Ovary (tissue), 9 donors: ENCODE data around the gene DDX28. TPM values are rescaled to one million over a fixed set of nuclear protein-coding genes. Genes with fewer than 3 reads are reported as not detected.
A peak's percentile ranks its signal among the peaks of the same experiment; 100 is the strongest.

Source experiments
- DNase-seq, 5 donors: peaks; one replicate each; pipeline ENCODE4 v3.0.0-alpha.2; 2019 to 2020
- H3K27ac ChIP-seq, 2 donors: fragments of 200-600 bp; one replicate each; pipeline versions ENCODE4 v1.5.1 to v1.8.0; 2019 to 2022
- H3K27me3 ChIP-seq: fragments of 200-600 bp; one replicate; pipeline ENCODE4 v1.8.0; 2022
- H3K36me3 ChIP-seq: fragments of 200-600 bp; sonication (generic); one replicate; pipeline ENCODE4 v1.5.1; 2019
- H3K4me1 ChIP-seq: one replicate; pipeline ENCODE4 v1.8.1; 2013; ENCODE audit warnings: mild to moderate bottlenecking, moderate library complexity; ENCODE audit not compliant: insufficient read depth
- H3K4me3 ChIP-seq: fragments of 200-600 bp; sonication (generic); one replicate; pipeline ENCODE4 v1.5.1; 2017
- H3K9me3 ChIP-seq, 2 donors: fragments of 200-600 bp in 1 of 2; sonication (generic) in 1 of 2; one replicate each; pipeline versions ENCODE4 v1.5.1 to v1.8.1; 2013 to 2019; ENCODE audit warnings: mild to moderate bottlenecking in 1 of 2, moderate library complexity in 1 of 2
- EP300 ChIP-seq: sonication (generic); formaldehyde crosslinking; IDR thresholded peaks from one replicate; pipeline ENCODE4 v1.6.1; 2017; ENCODE audit warnings: antibody characterized with exemption
- POLR2A ChIP-seq: fragments of 450-650 bp; IDR thresholded peaks from one replicate; pipeline ENCODE4 v1.6.1; 2017; ENCODE audit warnings: antibody characterized with exemption, mild to moderate bottlenecking, moderate library complexity
- WGBS, 3 donors: extraction: QIAGEN DNeasy Blood & Tissue Kit in 1 of 3; methylation state at CpG; one replicate each; pipeline versions ENCODE4 v1.1.5 to v1.1.7; 2013 to 2017; 5-methylcytosine and 5-hydroxymethylcytosine counted together
- intact Hi-C, 4 donors: fragments of 100-400 bp; cut with DNase I; formaldehyde crosslinking; loops; one replicate each; pipeline versions ENCODE4 v1.11.0 to v1.15.1; 2022 to 2023
- polyA plus RNA-seq, 2 donors: library from polyadenylated mRNA; stranded (reverse); fragments of 200-250 nt in 1 of 2; fragments of 350-450 nt in 1 of 2; fragmentation: Illumina TruSeq in 1 of 2; extraction: RNeasy Lipid Tissue Mini Kit (QIAGEN cat#74804) in 1 of 2; gene quantifications; one replicate each; pipeline ENCODE4 v1.2.3, GENCODE V29; 2013 to 2014
- total RNA-seq, 7 donors: library from RNA; depleted of rRNA in 2 of 7; stranded (reverse); fragments of >200 nt in 2 of 7; fragmentation: NEBNext Ultra II Directional in 3 of 7; extraction: Animal tissue kit (Norgen Biotek cat#: 25700) in 3 of 7; gene quantifications; one replicate each; pipeline versions ENCODE4 v1.1.0 to v1.2.4, GENCODE V29; 2016 to 2023
- TF ChIP-seq, protein P1 (sequence below), 3 donors: fragments of 450-650 bp in 2 of 3; fragments of 200-600 bp in 1 of 3; IDR thresholded peaks; one replicate each; pipeline versions ENCODE4 v1.5.1 to v1.8.0; 2016 to 2022; ENCODE audit warnings: antibody characterized with exemption in 3 of 3, mild to moderate bottlenecking in 1 of 3
- donor health status: DM: no; HTN: no; CAD: no; lungs with moderate emphysema.
- donor health status: DM: no; HTN: no; CAD: no.
- donor health status: Bipolar disorder and iron deficiency.
- donor health status: DM: yes; HTN: yes; CAD: no.
- donor health status: DM: no; HTN: no; CAD: no.
- donor health status: DM: yes; HTN: yes; CAD: no.

DDX28 gene
- total and polyA plus RNA-seq, 9 donors, result 6.8 to 14.0 (median 9.3) TPM

DNA sequence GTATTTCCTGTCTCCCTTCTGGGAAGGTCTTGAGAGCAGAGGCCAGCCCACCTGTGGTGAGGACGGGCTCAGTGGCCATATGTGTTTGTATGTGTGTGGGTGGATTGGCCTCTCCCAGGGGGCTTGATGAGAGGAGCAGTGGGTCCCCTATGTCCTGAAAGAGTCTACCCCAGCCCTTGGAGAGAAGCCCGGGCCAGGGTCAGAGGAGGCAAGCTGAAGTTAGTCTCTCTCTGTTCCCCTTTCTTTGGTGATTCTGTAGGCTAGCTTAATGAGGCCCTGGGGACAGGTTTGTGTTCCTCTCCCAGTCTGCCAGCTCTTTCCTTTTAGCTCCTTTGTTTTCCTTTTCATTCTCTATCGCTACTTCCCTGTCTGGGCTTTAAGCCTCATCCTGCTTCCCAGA lies 38.4 kb upstream of the DDX28 start:
- H3K27me3 ChIP-seq, result no peaks in the 10 kb centered on the region
- H3K4me3 ChIP-seq, result no peak overlapping the region
- intact Hi-C loops, result loop anchor here in 1 of 4 donors (10.0 kb wide), 1 partner anchor 67 kb away; the partner anchor contains the start of gene DPEP2
- H3K27ac ChIP-seq, result no peak overlapping the region
- H3K36me3 ChIP-seq, result no peaks in the 10 kb centered on the region
- TF ChIP-seq, protein P1, sequence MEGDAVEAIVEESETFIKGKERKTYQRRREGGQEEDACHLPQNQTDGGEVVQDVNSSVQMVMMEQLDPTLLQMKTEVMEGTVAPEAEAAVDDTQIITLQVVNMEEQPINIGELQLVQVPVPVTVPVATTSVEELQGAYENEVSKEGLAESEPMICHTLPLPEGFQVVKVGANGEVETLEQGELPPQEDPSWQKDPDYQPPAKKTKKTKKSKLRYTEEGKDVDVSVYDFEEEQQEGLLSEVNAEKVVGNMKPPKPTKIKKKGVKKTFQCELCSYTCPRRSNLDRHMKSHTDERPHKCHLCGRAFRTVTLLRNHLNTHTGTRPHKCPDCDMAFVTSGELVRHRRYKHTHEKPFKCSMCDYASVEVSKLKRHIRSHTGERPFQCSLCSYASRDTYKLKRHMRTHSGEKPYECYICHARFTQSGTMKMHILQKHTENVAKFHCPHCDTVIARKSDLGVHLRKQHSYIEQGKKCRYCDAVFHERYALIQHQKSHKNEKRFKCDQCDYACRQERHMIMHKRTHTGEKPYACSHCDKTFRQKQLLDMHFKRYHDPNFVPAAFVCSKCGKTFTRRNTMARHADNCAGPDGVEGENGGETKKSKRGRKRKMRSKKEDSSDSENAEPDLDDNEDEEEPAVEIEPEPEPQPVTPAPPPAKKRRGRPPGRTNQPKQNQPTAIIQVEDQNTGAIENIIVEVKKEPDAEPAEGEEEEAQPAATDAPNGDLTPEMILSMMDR (IDR thresholded peaks at IDR 0.05), result no peak
- TF ChIP-seq POLR2A, result no peak
- no peak for TF ChIP-seq EP300
- H3K9me3 ChIP-seq, result no peaks in the 10 kb centered on the region
- WGBS, 3 donors, result 78 to 86% (median 84%) methylated on average over 3 of the region's 3 CpGs
- peaks cover 2% of the 10 kb centered on the region for H3K4me1 ChIP-seq
- DNase-seq, result peak in 1 of 5 donors; percentile 25

DNA sequence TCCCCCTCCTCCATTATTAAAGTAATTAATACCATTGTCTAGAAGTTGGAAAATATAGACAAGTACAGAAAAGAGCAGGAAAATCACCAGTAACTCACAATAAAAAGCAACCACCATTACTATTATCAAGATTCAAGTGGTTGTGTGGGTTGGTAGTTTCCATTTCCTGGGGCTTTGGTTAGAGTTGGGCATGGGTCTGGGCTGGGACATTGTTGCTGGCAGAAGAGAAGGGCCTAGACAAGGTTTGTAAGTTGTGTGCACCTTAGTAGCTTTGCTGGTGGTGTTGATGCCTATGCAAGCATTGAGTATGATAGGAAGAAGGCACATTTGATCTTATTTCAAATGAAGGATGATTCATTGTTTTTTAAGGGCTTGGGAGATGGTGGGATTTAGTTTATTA lies 36.8 kb upstream of the DDX28 start:
- no peak overlapping the region for H3K4me3 ChIP-seq
- H3K27ac ChIP-seq, result no peak overlapping the region
- H3K27me3 ChIP-seq, result no peaks in the 10 kb centered on the region
- no peaks in the 10 kb centered on the region for H3K36me3 ChIP-seq
- no peaks in the 10 kb centered on the region for H3K4me1 ChIP-seq
- TF ChIP-seq POLR2A (no peak), EP300 (no peak)
- TF ChIP-seq, protein P1 (IDR thresholded peaks at IDR 0.05), result no peak
- intact Hi-C loops, result loop anchor here in 1 of 4 donors (10.0 kb wide), 1 partner anchor 65 kb away; the partner anchor contains the start of gene DPEP2
- DNase-seq, result no peak
- H3K9me3 ChIP-seq, result no peaks in the 10 kb centered on the region

DNA sequence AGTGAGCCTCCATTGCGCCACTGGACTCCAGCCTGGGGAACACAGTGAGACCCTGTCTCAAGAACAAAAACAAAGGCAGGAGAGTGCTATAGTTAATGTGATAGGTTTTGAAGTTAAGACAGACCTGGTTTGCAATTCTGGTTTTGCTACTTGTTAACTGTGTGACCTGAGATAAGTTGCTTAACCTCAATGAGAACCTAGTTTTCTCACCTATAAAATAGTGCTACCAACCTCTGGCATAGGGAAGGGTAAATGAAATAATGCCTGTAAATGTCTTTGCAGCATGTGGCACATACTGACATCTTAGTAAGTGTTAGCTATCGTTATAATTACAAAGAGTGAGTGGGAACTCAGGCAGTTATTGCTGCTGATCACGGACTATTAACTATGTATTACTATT lies 32.4 kb upstream of the DDX28 start:
- Histone ChIP-seq H3K36me3 (no peaks in the 10 kb centered on the region), H3K27me3 (no peaks in the 10 kb centered on the region), H3K4me1 (no peaks in the 10 kb centered on the region), H3K9me3 (no peaks in the 10 kb centered on the region), H3K4me3 (no peak overlapping the region), H3K27ac (no peak overlapping the region)
- no peak for DNase-seq
- TF ChIP-seq EP300 (no peak), POLR2A (no peak)
- TF ChIP-seq, protein P1 (IDR thresholded peaks at IDR 0.05), result no peak
- 87 to 94% (median 89%) methylated on average over 3 of the region's 3 CpGs for WGBS, 3 donors
- intact Hi-C loops, result no loop called here

DNA sequence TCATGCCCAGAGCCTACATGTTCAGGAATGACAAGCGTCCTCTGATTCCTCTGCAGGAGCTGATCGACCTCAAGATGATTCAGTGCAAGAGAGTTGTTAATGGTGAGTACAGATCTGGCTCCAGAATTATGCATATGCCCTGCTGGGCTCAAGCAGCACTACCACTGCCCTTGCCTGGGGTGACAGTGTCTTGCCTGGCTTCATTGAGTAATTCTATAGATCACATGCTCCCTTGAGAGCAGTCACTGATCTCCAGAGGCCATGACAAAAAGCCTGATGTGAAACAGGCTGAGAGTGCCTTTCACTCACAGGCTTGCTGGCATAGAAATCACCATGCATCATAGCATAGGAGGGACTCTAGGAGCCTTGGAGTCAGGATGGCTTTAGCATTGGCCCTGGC lies 26.4 kb upstream of the DDX28 start:
- peak in 1 of 5 donors; percentile 1 for DNase-seq
- Histone ChIP-seq H3K36me3 (no peaks in the 10 kb centered on the region), H3K27me3 (no peaks in the 10 kb centered on the region), H3K4me3 (no peak overlapping the region), H3K27ac (no peak overlapping the region), H3K4me1 (no peaks in the 10 kb centered on the region), H3K9me3 (no peaks in the 10 kb centered on the region)
- 93 to 100% (median 95%) methylated on average over 2 of the region's 2 CpGs for whole genome bisulfite sequencing, 3 donors
- TF ChIP-seq, protein P1 (IDR thresholded peaks at IDR 0.05), result no peak
- no peak for TF ChIP-seq POLR2A
- TF ChIP-seq EP300, result no peak
- intact Hi-C loops, result no loop called here

DNA sequence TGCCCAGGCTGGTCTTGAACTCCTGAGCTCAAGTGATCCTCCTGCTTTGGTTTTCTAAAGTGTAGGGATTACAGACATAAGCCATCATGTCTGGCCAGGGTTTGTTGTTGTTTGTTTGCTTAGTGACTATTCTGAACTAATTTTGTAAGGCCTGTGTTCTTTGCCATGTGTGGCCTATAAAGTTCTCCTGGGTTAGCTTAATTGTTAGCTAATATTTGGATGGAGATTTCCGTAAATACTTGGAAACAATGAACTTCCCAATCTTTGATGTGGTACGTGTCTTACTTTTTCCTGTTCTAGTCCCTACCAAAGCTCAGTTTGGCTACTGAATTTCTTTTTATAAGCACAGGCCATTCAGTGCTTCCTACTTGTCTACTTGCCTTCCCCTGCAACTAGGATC lies 25.0 kb upstream of the DDX28 start:
- Histone ChIP-seq H3K9me3 (no peaks in the 10 kb centered on the region), H3K27me3 (no peaks in the 10 kb centered on the region), H3K36me3 (no peaks in the 10 kb centered on the region), H3K4me1 (no peaks in the 10 kb centered on the region), H3K27ac (no peak overlapping the region), H3K4me3 (no peak overlapping the region)
- 86 to 94% (median 89%) methylated on average over 2 of the region's 2 CpGs for whole genome bisulfite sequencing, 3 donors
- intact Hi-C loops, result no loop called here
- no peak for DNase-seq
- TF ChIP-seq EP300 (no peak), POLR2A (no peak)
- TF ChIP-seq, protein P1 (IDR thresholded peaks at IDR 0.05), result no peak
